Osteocyte (in vitro differentiated cells): ENCODE results near the gene KRTAP4-7. TPM values are rescaled to one million over a fixed set of nuclear protein-coding genes. Genes with fewer than 3 reads are reported as not detected.
A peak's percentile ranks its signal among the peaks of the same experiment; 100 is the strongest.
"Not testable (repeated sequence)": the region's sequence is repeated elsewhere in the genome, so short reads cannot be mapped to it uniquely, and the experiment has no call there.

Experiments
- DNase-seq: peaks from one replicate; pipeline ENCODE4 v3.0.0; 2021; ENCODE audit warnings: mixed read lengths; ENCODE audit not compliant: unreplicated experiment; ENCODE audit errors: extremely low spot score
- H3K27ac Mint-ChIP-seq: one replicate; pipeline ENCODE4 v1.8.0; 2021; ENCODE audit warnings: mild to moderate bottlenecking, mixed read lengths; ENCODE audit not compliant: unreplicated experiment
- H3K27me3 Mint-ChIP-seq: one replicate; pipeline ENCODE4 v1.8.0; 2021; ENCODE audit warnings: mixed read lengths; ENCODE audit not compliant: unreplicated experiment
- H3K36me3 Mint-ChIP-seq: one replicate; pipeline ENCODE4 v1.8.0; 2021; ENCODE audit warnings: mixed read lengths; ENCODE audit not compliant: unreplicated experiment
- H3K4me1 Mint-ChIP-seq: one replicate; pipeline ENCODE4 v1.8.0; 2021; ENCODE audit warnings: mixed read lengths; ENCODE audit not compliant: unreplicated experiment
- H3K4me3 Mint-ChIP-seq: one replicate; pipeline ENCODE4 v1.8.0; 2021; ENCODE audit warnings: mild to moderate bottlenecking, moderate library complexity, mixed read lengths; ENCODE audit not compliant: unreplicated experiment
- H3K9me3 Mint-ChIP-seq: one replicate; pipeline ENCODE4 v1.8.0; 2021; ENCODE audit warnings: mixed read lengths; ENCODE audit not compliant: unreplicated experiment
- CTCF ChIP-seq: fragments of 200-600 bp; sonication (generic); IDR thresholded peaks from 2 replicates; pipeline ENCODE4 v1.5.0; 2021; ENCODE audit warnings: antibody characterized with exemption, mild to moderate bottlenecking, moderate library complexity
- total RNA-seq: library from RNA; stranded (reverse); gene quantifications from 2 replicates; pipeline ENCODE4 v1.2.1, GENCODE V29; 2021

KRTAP4-7 gene
- total RNA-seq, 1 donor from 2014 or later: not detected

- no peak for TF ChIP-seq CTCF
- H3K9me3 Mint-ChIP-seq: peaks cover 10% of the 10 kb centered on the region
- H3K27ac Mint-ChIP-seq: no peak overlapping the region
- H3K36me3 Mint-ChIP-seq: peaks cover 4% of the 10 kb centered on the region
- H3K4me1 Mint-ChIP-seq: peaks cover 36% of the 10 kb centered on the region
- DNase-seq: no peak
- H3K27me3 Mint-ChIP-seq: no peaks in the 10 kb centered on the region
- no peak overlapping the region for H3K4me3 Mint-ChIP-seq
Measured at GRCh38 chr17:41057547-41057946, 26.4 kb upstream of the KRTAP4-7 start.

GRCh38 chr17:41058741-41059140 is 25.2 kb upstream of the KRTAP4-7 start:
- peaks cover 7% of the 10 kb centered on the region for H3K9me3 Mint-ChIP-seq
- H3K27ac Mint-ChIP-seq: no peak overlapping the region
- no peak for DNase-seq
- no peaks in the 10 kb centered on the region for H3K27me3 Mint-ChIP-seq
- TF ChIP-seq CTCF: no peak
- peaks cover 45% of the 10 kb centered on the region for H3K4me1 Mint-ChIP-seq
- H3K4me3 Mint-ChIP-seq: no peak overlapping the region
- no peaks in the 10 kb centered on the region for H3K36me3 Mint-ChIP-seq

GRCh38 chr17:41059276-41060051 is 24.5 kb upstream of the KRTAP4-7 start:
- peak overlapping the region; percentile 90 for H3K27ac Mint-ChIP-seq
- H3K27me3 Mint-ChIP-seq, DNase-seq, H3K36me3 Mint-ChIP-seq, H3K4me3 Mint-ChIP-seq, H3K9me3 Mint-ChIP-seq: not testable (repeated sequence)
- H3K4me1 Mint-ChIP-seq: peaks cover 49% of the 10 kb centered on the region

- DNase-seq: no peak
- no peaks in the 10 kb centered on the region for H3K27me3 Mint-ChIP-seq
- H3K4me1 Mint-ChIP-seq: peaks cover 49% of the 10 kb centered on the region
- peak within 1 kb of the TSS; percentile 90 for H3K27ac Mint-ChIP-seq
- peak within 1 kb of the TSS; percentile 28 for H3K4me3 Mint-ChIP-seq
- no peaks in the 10 kb centered on the region for H3K36me3 Mint-ChIP-seq
- peaks cover 6% of the 10 kb centered on the region for H3K9me3 Mint-ChIP-seq
- no peak for TF ChIP-seq CTCF
Measured at GRCh38 chr17:41060052-41060604, 23.8 kb upstream of the KRTAP4-7 start, which contains the start of gene KRTAP2-3. Gene KRTAP2-3, minus strand, starts transcription at chr17:41060114. Its CDS starts 64 bp downstream, at chr17:41060050.

- peak overlapping the region; percentile 90 for H3K27ac Mint-ChIP-seq
- H3K36me3 Mint-ChIP-seq: no peaks in the 10 kb centered on the region
- H3K4me1 Mint-ChIP-seq: peaks cover 49% of the 10 kb centered on the region
- H3K9me3 Mint-ChIP-seq: peaks cover 6% of the 10 kb centered on the region
- TF ChIP-seq CTCF: no peak
- no peak for DNase-seq
- no peak overlapping the region for H3K4me3 Mint-ChIP-seq
- H3K27me3 Mint-ChIP-seq: no peaks in the 10 kb centered on the region
Measured at GRCh38 chr17:41061964-41062363, 22.0 kb upstream of the KRTAP4-7 start.
